Epithelial cell of esophagus (primary cell): Measurements from ENCODE around the gene ATG7.

Experiments
- DNase-seq: peaks from one replicate; pipeline ENCODE4 v3.0.0; 2010; ENCODE audit warnings: low read depth
- H3K4me3 ChIP-seq: 2 replicates; pipeline ENCODE4 v1.5.1; 2011; ENCODE audit warnings: mild to moderate bottlenecking, low read length, control low read depth
- TF ChIP-seq, protein P1 (sequence below): IDR thresholded peaks from 2 replicates; pipeline ENCODE4 v1.5.1; 2011; ENCODE audit warnings: low read depth, mild to moderate bottlenecking, low read length, control low read depth, inconsistent platforms; ENCODE audit not compliant: insufficient read depth; ENCODE audit errors: missing control alignments

Gene ATG7

DNA sequence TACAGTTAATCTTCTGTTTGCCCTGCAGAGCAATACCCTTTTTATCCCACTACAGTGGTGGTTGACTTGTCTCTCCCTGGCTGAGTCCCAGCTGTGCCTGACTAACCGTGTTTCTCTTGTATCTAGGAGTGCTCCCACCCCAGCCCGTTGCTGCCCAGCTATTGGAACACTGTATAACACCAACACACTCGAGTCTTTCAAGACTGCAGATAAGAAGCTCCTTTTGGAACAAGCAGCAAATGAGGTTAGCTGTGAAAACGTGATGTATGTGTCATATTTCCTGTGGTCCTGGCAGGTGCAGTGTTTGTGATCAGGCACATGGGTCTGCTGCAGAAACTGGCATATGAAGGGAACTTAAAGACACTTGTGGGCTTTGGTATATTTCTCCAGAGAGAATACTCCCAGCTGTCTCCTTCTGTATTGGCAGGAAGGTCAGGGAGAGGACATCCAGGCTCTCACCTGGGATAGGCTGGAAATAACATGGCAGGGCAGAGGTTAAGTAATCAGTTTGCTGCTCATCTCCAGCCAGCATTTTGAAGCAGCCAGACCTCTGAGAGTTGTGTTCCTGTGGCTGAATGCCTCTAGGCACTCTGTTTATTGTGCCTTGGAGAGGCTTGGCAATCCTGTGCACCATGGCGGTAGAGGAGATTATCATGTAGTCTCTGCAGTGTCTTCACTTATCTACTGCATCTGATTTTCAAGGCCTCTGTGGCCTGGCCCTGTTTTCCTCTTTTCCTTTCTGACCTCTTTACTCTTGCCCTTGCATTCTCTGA, 34.8 kb downstream of the ATG7 start:
- no peak for DNase-seq
- H3K4me3 ChIP-seq = no peak overlapping the region
- TF ChIP-seq, protein P1, sequence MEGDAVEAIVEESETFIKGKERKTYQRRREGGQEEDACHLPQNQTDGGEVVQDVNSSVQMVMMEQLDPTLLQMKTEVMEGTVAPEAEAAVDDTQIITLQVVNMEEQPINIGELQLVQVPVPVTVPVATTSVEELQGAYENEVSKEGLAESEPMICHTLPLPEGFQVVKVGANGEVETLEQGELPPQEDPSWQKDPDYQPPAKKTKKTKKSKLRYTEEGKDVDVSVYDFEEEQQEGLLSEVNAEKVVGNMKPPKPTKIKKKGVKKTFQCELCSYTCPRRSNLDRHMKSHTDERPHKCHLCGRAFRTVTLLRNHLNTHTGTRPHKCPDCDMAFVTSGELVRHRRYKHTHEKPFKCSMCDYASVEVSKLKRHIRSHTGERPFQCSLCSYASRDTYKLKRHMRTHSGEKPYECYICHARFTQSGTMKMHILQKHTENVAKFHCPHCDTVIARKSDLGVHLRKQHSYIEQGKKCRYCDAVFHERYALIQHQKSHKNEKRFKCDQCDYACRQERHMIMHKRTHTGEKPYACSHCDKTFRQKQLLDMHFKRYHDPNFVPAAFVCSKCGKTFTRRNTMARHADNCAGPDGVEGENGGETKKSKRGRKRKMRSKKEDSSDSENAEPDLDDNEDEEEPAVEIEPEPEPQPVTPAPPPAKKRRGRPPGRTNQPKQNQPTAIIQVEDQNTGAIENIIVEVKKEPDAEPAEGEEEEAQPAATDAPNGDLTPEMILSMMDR = no peak

DNA sequence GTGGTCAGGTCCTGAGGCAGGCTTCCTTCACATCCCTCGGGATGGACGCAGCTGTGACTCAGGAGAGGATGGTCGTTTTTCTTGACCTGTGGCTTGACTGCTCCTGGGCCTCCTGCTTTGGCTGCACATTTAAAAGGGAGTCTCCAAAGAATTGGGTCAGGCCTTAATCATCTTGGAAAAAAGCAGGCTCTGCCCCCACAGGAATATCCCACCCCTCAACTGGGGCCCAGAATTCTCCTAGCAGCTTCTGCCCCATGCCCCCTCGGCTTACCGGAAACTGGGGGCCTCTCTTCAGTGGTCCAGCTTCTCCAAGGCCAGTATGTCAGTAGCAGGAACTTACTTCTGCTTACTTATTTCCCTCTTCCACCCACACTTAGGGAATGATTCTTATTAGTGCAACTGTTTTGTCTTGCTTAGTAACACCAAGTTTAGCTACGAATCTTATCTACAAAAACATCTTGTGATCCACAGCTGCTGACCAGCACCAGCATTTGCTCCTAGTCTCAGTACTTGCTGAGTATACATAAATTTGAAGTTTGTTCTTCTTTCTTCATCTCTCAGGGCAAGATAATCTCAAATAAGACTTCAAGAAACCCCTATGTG, 35.7 kb downstream of the ATG7 start:
- no peak for DNase-seq
- H3K4me3 ChIP-seq = no peak overlapping the region
- TF ChIP-seq, protein P1 = no peak

DNA sequence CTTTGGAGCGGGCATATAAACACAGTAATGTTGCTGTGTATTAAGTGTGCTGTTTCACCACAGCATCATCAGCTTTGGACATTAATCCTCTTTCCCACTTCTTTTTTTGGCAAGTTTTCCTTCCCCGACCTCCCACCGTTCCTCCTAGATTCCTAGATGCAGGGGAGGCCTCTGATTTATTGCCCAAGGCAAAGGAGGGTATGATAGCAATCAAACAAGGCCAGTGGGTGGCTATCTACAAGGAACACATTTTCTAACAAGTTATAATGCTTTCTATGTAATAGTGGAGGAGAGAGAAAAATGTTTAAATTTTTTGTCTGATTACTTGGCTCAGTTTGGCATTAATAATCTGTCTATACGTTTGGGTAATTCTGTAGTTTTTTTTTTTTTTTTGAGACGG, 38.1 kb downstream of the ATG7 start:
- TF ChIP-seq, protein P1 = no peak
- DNase-seq = no peak
- H3K4me3 ChIP-seq = no peak overlapping the region

DNA sequence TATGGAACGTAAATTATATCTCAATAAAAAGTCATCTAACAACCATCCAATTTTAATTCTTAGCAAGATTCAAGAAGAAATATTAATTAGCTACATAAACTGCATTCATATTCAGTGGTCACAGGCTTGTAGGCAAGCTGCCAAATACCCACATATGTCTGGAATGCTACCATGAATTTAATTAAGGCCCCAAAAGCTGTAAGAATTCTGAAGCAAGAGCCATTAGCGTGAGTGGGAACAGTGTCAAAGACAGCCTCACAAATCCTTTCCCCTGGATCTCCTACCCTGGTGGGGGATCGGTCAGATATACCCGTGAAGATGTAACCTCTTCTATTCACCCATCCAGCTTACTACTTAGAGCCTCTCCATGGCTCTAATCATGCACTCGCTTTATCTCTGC, 40.0 kb downstream of the ATG7 start:
- TF ChIP-seq, protein P1 = no peak
- DNase-seq = no peak

DNA sequence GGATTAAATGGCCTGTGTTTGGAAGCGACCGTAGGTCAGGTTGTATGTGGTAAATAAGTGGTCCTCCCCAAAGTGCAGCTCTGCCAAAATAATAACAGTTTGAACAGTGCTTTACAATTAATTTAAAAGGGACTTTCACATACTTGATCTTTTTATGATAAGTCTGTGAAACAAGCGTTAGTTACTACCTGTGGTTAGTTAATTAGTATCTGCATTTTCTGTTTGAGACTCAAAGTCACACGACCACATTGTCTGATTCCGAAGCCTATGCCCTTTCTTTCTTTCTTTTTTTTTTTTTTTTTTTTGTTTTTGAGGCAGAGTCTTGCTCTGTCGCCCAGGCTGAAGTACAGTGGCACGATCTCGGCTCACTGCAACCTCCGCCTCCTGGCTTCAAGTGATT, 45.1 kb downstream of the ATG7 start:
- H3K4me3 ChIP-seq = no peak overlapping the region
- TF ChIP-seq, protein P1 = no peak
- no peak for DNase-seq

More for the DNA sequence above, 40.0 kb downstream of the ATG7 start:
- no peak overlapping the region for H3K4me3 ChIP-seq

DNA sequence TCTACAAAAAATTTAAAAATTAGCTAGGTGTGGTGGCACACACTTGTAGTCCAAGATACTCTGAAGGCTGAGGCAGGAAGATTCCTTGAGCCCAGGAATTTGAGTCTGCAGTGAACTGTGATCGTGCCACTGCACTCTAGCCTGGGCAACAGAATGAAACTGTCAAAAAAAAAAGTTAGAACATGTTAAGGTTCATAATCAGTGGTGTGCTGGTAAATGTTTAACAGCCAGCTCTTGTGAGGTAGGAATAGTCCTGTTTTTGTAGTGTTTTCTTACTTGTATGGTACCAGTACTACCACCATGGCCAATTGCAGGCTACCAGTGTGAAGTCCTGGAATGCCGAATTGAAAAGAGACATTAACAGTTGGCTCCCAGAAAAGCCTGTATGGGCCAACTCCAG, 50.7 kb downstream of the ATG7 start:
- TF ChIP-seq, protein P1 = no peak
- no peak overlapping the region for H3K4me3 ChIP-seq
- DNase-seq = no peak
